ENCODE results near the gene USO1.

GRCh38 chr4:75733369-75733768 is 9.0 kb downstream of the USO1 start:
- TF ChIP-seq TAF1 (IDR thresholded peaks at IDR 0.05; ENCODE audit: borderline replicate concordance, insufficient read depth, low read length) (no peak), POLR2AphosphoS5 (IDR thresholded peaks at IDR 0.05; ENCODE audit: low read depth, low read length) (no peak), REST (IDR thresholded peaks at IDR 0.05; ENCODE audit: insufficient read depth in 1 of 2, low read depth in 2 of 2, low read length in 2 of 2) (no peak)

Measured in PFSK-1 (cell line).